Tibial nerve (tissue), 4 donors: ENCODE results near the gene NCOA3. TPM values are rescaled to one million over a fixed set of nuclear protein-coding genes. Genes with fewer than 3 reads are reported as not detected.

Source experiments
- DNase-seq, 2 donors: peaks; one replicate each; pipeline ENCODE4 v3.0.0-alpha.2; 2019; ENCODE audit warnings: low spot score in 2 of 2
- H3K27ac ChIP-seq, 4 donors: fragments of 200-600 bp; sonication (generic) in 3 of 4; one replicate each; pipeline ENCODE4 v1.5.1; 2017 to 2019; ENCODE audit warnings: mild to moderate bottlenecking in 1 of 4
- H3K27me3 ChIP-seq, 2 donors: fragments of 200-600 bp; sonication (generic) in 1 of 2; one replicate each; pipeline versions ENCODE4 v1.5.1 to v1.6.0; 2017 to 2019
- H3K36me3 ChIP-seq, 3 donors: fragments of 200-600 bp; sonication (generic); one replicate each; pipeline ENCODE4 v1.5.1; 2018 to 2019
- H3K4me1 ChIP-seq, 4 donors: fragments of 200-600 bp; sonication (generic) in 3 of 4; one replicate each; pipeline ENCODE4 v1.5.1; 2017 to 2019
- H3K4me3 ChIP-seq, 4 donors: fragments of 200-600 bp; sonication (generic) in 3 of 4; one replicate each; pipeline ENCODE4 v1.5.1; 2017 to 2019; ENCODE audit warnings: mild to moderate bottlenecking in 1 of 4, moderate library complexity in 1 of 4
- H3K9me3 ChIP-seq, 4 donors: fragments of 200-600 bp; sonication (generic) in 3 of 4; one replicate each; pipeline ENCODE4 v1.5.1; 2017 to 2019
- EP300 ChIP-seq, 2 donors: sonication (generic); formaldehyde crosslinking; IDR thresholded peaks; one replicate each; pipeline ENCODE4 v1.6.1; 2017; ENCODE audit warnings: antibody characterized with exemption in 2 of 2, mild to moderate bottlenecking in 1 of 2
- POLR2A ChIP-seq, 2 donors: fragments of 450-650 bp; IDR thresholded peaks; one replicate each; pipeline ENCODE4 v1.6.1; 2017; ENCODE audit warnings: antibody characterized with exemption in 2 of 2, mild to moderate bottlenecking in 2 of 2, moderate library complexity in 2 of 2
- WGBS, 2 donors: methylation state at CpG; one replicate each; pipeline ENCODE4 v1.1.5; 2018; 5-methylcytosine and 5-hydroxymethylcytosine counted together
- total RNA-seq, 4 donors: library from RNA; depleted of rRNA; stranded (reverse); fragments of >200 nt; gene quantifications; one replicate each; pipeline ENCODE4 v1.1.0, GENCODE V29; 2016
- TF ChIP-seq, protein P1 (sequence below), 5 experiments: fragments of 200-600 bp in 3 of 5; fragments of 450-650 bp in 2 of 5; sonication (generic) in 3 of 5; IDR thresholded peaks; one replicate each; pipeline ENCODE4 v1.5.1; 2016 to 2019; ENCODE audit warnings: antibody characterized with exemption in 5 of 5, mild to moderate bottlenecking in 3 of 5, moderate library complexity in 2 of 5

Gene NCOA3
- total RNA-seq, 4 donors from 2014 or later, result 38.0 to 48.9 (median 40.7) TPM

DNA sequence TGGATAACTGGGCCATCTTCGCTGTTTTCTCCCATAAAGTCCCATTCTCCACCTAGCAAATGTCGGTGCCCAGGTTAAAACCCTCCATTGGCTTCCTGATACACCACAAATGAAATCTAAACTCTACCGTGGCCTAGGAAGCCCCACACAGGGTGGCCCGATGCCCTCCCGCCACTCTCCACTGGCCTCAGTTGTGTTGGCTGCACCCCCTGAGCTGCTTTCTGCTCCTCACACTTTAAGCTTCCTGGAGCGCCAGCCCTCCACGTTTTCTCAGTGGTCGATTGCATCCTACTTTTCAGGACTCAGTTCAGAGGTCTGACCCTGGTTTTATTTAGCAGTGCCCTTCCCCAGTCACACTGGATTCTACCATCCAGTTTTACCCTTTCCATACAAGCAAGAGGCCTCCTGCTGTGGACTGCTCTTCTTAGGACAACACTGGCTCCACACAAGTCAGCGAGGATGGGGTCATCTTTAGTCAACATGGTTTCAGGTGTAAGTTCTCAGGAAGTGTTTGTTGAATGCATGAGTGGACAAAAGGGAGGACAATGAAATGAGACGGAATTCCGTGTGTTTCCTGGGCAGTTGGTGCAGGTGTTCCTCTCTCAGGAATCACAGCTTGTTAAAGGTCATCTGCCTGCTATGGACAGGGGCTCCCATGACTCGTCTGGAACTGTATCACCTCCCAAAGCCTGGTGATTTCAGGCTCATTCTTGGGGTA, 159.5 kb downstream of the NCOA3 start:
- WGBS, 2 donors, result 80 to 82% methylated on average over 12 of the region's 12 CpGs
- H3K4me3 ChIP-seq, result no peak overlapping the region
- peaks cover 0 to 17% (median 0%) of the 10 kb centered on the region in 4 donors for H3K4me1 ChIP-seq
- no peak for DNase-seq
- peaks cover 0 to 39% (median 0%) of the 10 kb centered on the region in 3 donors for H3K36me3 ChIP-seq
- TF ChIP-seq POLR2A (IDR thresholded peaks at IDR 0.05), result no peak
- TF ChIP-seq, protein P1, sequence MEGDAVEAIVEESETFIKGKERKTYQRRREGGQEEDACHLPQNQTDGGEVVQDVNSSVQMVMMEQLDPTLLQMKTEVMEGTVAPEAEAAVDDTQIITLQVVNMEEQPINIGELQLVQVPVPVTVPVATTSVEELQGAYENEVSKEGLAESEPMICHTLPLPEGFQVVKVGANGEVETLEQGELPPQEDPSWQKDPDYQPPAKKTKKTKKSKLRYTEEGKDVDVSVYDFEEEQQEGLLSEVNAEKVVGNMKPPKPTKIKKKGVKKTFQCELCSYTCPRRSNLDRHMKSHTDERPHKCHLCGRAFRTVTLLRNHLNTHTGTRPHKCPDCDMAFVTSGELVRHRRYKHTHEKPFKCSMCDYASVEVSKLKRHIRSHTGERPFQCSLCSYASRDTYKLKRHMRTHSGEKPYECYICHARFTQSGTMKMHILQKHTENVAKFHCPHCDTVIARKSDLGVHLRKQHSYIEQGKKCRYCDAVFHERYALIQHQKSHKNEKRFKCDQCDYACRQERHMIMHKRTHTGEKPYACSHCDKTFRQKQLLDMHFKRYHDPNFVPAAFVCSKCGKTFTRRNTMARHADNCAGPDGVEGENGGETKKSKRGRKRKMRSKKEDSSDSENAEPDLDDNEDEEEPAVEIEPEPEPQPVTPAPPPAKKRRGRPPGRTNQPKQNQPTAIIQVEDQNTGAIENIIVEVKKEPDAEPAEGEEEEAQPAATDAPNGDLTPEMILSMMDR (IDR thresholded peaks at IDR 0.05), result no peak
- TF ChIP-seq EP300 (IDR thresholded peaks at IDR 0.05), result no peak
- no peak overlapping the region for H3K27ac ChIP-seq
- no peaks in the 10 kb centered on the region for H3K27me3 ChIP-seq
- no peaks in the 10 kb centered on the region for H3K9me3 ChIP-seq

DNA sequence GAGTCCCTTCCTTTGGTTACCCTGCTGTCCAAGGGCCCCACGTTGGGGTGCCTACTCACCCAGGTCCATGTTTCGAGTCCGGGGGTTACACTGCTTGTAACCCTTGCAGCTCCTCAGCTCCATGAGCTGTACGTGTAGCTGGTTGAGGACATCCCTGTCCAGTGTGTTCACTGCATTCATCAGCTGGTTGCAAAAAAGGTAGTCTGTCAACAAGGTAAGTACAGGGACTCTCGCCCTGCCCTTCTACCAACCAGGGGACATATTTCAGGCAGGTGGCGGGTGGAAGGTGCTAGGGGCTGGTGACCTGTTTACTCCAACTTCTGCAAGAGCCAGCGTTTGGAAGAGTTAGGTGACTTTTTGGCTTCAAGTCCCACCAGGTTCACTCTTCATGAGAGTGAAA, 160.0 kb downstream of the NCOA3 start:
- Histone ChIP-seq H3K4me3 (no peak overlapping the region), H3K4me1 (peaks cover 0 to 17% (median 0%) of the 10 kb centered on the region in 4 donors), H3K27ac (no peak overlapping the region), H3K9me3 (no peaks in the 10 kb centered on the region), H3K36me3 (peaks cover 0 to 45% (median 0%) of the 10 kb centered on the region in 3 donors), H3K27me3 (no peaks in the 10 kb centered on the region)
- TF ChIP-seq, protein P1 (IDR thresholded peaks at IDR 0.05), result no peak
- TF ChIP-seq EP300 (IDR thresholded peaks at IDR 0.05), result no peak
- WGBS, 2 donors, result 76 to 88% methylated on average over 7 of the region's 7 CpGs
- DNase-seq, result no peak

GRCh38 chr20:47662483-47663353, 161.0 kb downstream of the NCOA3 start:
- H3K36me3 ChIP-seq, result peaks cover 0 to 43% (median 0%) of the 10 kb centered on the region in 3 donors
- H3K4me1 ChIP-seq, result peaks cover 0 to 17% (median 0%) of the 10 kb centered on the region in 4 donors
- DNase-seq, result no peak
- no peak overlapping the region for H3K4me3 ChIP-seq
- TF ChIP-seq, protein P1 (IDR thresholded peaks at IDR 0.05), result no peak
- TF ChIP-seq EP300 (IDR thresholded peaks at IDR 0.05) (no peak), POLR2A (IDR thresholded peaks at IDR 0.05) (no peak)
- WGBS, 2 donors, result 83 to 89% methylated on average over 13 to 16 of the region's 16 CpGs
- no peaks in the 10 kb centered on the region for H3K9me3 ChIP-seq
- no peak overlapping the region for H3K27ac ChIP-seq
- no peaks in the 10 kb centered on the region for H3K27me3 ChIP-seq

GRCh38 chr20:47663354-47664067, 161.8 kb downstream of the NCOA3 start:
- no peak overlapping the region for H3K27ac ChIP-seq
- no peaks in the 10 kb centered on the region for H3K27me3 ChIP-seq
- H3K4me1 ChIP-seq, result peaks cover 0 to 17% (median 0%) of the 10 kb centered on the region in 4 donors
- TF ChIP-seq, protein P1 (IDR thresholded peaks at IDR 0.05), result peak; percentile 91 to 97 (median 92)
- no peak for TF ChIP-seq EP300 (IDR thresholded peaks at IDR 0.05)
- H3K4me3 ChIP-seq, result no peak overlapping the region
- WGBS, 2 donors, result 51 to 67% methylated on average over 16 to 20 of the region's 20 CpGs
- H3K9me3 ChIP-seq, result no peaks in the 10 kb centered on the region
- DNase-seq, result peak; percentile 70 to 86
- H3K36me3 ChIP-seq, result peaks cover 0 to 41% (median 0%) of the 10 kb centered on the region in 3 donors
